Mucosa of descending colon (tissue), 3 donors: ENCODE data around the gene TET1. TPM values are rescaled to one million over a fixed set of nuclear protein-coding genes. Genes with fewer than 3 reads are reported as not detected.
A peak's percentile ranks its signal among the peaks of the same experiment; 100 is the strongest.

ENCODE experiments used
- ATAC-seq: fragments of 200-7000 bp; cut with Tn5 transposase; one replicate; pipeline ENCODE4 v1.9.1; 2020; ENCODE audit warnings: mild to moderate bottlenecking, moderate library complexity
- DNase-seq, 3 donors: peaks; one replicate each; pipeline ENCODE4 v3.0.0-alpha.2; 2020
- H3K36me3 ChIP-seq: fragments of 200-600 bp; one replicate; pipeline ENCODE4 v1.8.0; 2021; ENCODE audit warnings: low read depth, mild to moderate bottlenecking
- H3K4me1 ChIP-seq: fragments of 200-600 bp; one replicate; pipeline ENCODE4 v1.8.0; 2021; ENCODE audit warnings: low read depth, mild to moderate bottlenecking
- H3K4me3 ChIP-seq: fragments of 200-600 bp; one replicate; pipeline ENCODE4 v1.8.0; 2021; ENCODE audit warnings: mild to moderate bottlenecking
- H3K9me3 ChIP-seq: fragments of 200-600 bp; one replicate; pipeline ENCODE4 v1.8.0; 2021; ENCODE audit warnings: mild to moderate bottlenecking
- intact Hi-C, 2 donors: fragments of 100-400 bp; cut with DNase I in 1 of 2; cut with micrococcal nuclease in 1 of 2; formaldehyde crosslinking; loops; one replicate each; pipeline versions ENCODE4 v1.11.0 to v1.11.1; 2022; cut with DNase I, micrococcal nuclease
- total RNA-seq, 3 donors: library from RNA; stranded (reverse); fragmentation: NEBNext Ultra II Directional in 2 of 3; extraction: Animal tissue kit (Norgen Biotek cat#: 25700) in 2 of 3; gene quantifications; one replicate each; pipeline versions ENCODE4 v1.2.1 to v1.2.4, GENCODE V29; 2021 to 2023
- TF ChIP-seq, protein P1 (sequence below): fragments of 200-600 bp; IDR thresholded peaks from one replicate; pipeline ENCODE4 v1.8.0; 2022; ENCODE audit warnings: antibody characterized with exemption, mild to moderate bottlenecking
- donor health status: DM: no; HTN: no; CAD: no; lungs with moderate emphysema.
- donor health status: DM: no; HTN: no; CAD: no.
- donor health status: DM: no; HTN: yes; CAD: no.

Gene TET1
- total RNA-seq, 3 donors from 2014 or later, result 1.0 to 5.7 (median 1.1) TPM

- intact Hi-C loops, result no loop called here
- no peaks in the 10 kb centered on the region for H3K36me3 ChIP-seq
- ATAC-seq (no peak), DNase-seq (no peak)
- peaks cover 18% of the 10 kb centered on the region for H3K4me1 ChIP-seq
- H3K9me3 ChIP-seq, result no peaks in the 10 kb centered on the region
- TF ChIP-seq, protein P1, sequence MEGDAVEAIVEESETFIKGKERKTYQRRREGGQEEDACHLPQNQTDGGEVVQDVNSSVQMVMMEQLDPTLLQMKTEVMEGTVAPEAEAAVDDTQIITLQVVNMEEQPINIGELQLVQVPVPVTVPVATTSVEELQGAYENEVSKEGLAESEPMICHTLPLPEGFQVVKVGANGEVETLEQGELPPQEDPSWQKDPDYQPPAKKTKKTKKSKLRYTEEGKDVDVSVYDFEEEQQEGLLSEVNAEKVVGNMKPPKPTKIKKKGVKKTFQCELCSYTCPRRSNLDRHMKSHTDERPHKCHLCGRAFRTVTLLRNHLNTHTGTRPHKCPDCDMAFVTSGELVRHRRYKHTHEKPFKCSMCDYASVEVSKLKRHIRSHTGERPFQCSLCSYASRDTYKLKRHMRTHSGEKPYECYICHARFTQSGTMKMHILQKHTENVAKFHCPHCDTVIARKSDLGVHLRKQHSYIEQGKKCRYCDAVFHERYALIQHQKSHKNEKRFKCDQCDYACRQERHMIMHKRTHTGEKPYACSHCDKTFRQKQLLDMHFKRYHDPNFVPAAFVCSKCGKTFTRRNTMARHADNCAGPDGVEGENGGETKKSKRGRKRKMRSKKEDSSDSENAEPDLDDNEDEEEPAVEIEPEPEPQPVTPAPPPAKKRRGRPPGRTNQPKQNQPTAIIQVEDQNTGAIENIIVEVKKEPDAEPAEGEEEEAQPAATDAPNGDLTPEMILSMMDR, result no peak
- no peak overlapping the region for H3K4me3 ChIP-seq
These were observed 39.6 kb downstream of the TET1 start for GRCh38 chr10:68599771-68600040.

DNA sequence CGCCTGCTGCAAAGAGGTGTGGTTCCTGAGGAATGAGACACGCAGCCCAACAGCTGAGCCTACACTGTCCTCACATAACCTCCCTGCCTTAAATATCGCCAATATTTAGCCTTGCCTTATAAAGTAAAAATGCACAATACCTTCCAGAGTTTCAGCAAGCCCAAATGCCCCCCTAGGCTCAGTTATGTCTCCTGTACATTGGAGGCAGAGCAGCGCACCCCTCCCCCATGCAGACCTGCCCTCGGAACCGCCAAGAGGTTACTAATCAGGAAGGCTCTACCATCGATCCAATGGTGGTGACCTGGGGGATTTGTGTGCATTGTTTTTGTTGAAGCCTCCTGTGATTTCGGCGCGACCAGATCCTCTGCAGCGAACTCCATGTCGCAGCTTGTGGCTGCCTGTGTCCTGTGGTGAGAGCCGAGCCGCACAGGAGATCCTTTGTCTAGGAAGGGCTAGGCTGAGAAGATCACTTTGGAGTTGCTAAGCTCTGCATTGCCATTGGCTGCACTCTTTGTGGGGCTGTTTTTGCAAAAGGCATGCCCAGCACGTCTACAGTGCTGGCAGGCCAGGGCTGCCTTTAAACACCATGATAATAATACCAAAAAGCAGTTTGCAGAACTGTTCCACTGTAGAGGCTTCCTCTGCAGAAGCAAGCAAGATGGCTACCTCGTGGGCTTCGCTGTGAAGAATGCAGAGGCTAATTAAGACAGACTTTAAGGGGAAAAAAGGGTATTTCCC, 40.1 kb downstream of the TET1 start:
- ATAC-seq, result peak; percentile 93
- intact Hi-C loops, result no loop called here
- H3K9me3 ChIP-seq, result no peaks in the 10 kb centered on the region
- H3K4me1 ChIP-seq, result peaks cover 18% of the 10 kb centered on the region
- H3K36me3 ChIP-seq, result no peaks in the 10 kb centered on the region
- TF ChIP-seq, protein P1, result no peak
- DNase-seq, result peak; percentile 64 to 83 (median 66)
- no peak overlapping the region for H3K4me3 ChIP-seq

DNA sequence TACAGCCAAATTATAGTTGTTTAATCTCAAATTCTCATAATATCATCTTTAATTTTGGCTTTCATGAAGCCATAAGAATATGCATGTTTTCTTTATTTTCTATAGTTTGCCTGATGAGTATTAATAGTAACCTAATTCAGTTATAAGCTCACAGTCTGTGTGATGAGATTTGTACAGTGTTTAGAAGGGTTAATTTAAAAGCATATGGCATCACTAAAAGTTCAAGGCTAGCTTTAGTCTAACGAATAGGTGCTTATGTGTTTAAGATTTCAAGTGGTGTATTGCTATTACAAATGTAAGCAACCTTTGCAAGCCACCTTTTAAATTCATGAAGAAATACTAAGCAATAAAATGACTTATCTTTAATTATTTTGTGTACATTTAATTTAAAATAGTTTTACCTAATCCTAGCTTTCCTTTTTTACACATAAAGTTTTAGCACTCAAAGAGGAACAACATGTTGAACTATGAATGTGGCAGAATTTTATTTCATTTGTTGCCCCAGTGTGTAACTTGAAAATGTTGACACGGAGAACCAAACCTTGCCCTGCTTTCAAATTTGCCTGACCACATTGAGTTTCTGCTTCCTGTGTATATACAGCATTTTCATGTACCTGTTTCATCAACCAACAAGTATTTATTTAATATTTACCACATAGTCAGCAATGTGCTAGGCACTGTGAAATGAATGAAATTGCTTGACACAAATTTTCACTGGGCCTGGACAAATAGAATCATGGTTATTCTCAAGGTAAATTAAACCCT, 41.5 kb downstream of the TET1 start:
- no peak overlapping the region for H3K4me3 ChIP-seq
- ATAC-seq, result no peak
- no peak for DNase-seq
- TF ChIP-seq, protein P1, result no peak
- H3K4me1 ChIP-seq, result peaks cover 18% of the 10 kb centered on the region
- intact Hi-C loops, result no loop called here
- no peaks in the 10 kb centered on the region for H3K9me3 ChIP-seq
- H3K36me3 ChIP-seq, result no peaks in the 10 kb centered on the region

DNA sequence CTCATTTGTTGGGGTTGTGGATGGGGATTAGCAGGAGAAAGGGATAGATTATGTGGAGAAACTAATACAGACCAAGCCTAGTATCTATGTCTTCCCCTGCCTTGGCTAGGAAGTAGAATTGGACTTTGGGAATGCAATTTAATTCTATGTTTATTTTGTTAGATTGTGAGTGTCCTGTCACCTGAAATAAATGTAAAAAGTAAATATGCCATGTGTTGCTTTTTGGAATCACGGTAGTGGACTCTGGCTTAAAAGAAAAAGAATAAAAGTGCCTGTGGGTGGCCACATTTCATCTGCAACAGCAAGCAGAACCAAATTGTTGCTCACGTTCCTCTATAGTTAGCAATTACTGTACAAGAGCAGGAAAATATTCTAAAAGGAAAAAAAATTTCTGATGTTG, 42.3 kb downstream of the TET1 start:
- TF ChIP-seq, protein P1, result no peak
- ATAC-seq (no peak), DNase-seq (no peak)
- no peaks in the 10 kb centered on the region for H3K36me3 ChIP-seq
- H3K4me1 ChIP-seq, result peaks cover 18% of the 10 kb centered on the region
- H3K9me3 ChIP-seq, result no peaks in the 10 kb centered on the region
- H3K4me3 ChIP-seq, result no peak overlapping the region
- intact Hi-C loops, result no loop called here

DNA sequence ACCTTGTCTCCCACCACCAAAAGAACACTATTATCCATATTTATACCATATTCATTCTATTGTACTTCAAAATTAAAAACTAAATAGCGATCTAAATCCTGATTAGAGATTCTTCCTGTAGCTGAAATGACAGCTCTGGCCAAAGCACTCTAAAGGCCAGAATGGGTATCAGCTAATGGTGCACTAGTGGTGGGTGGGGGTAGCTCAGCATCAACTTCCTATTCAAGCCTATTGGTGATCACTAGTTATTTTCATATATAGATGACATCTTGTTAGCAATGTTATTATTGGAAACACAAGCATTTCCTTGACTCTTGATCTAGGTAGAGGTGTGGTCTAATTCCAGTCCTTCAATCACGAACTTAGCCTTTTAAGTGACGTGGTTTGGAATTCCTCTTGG, 43.6 kb downstream of the TET1 start:
- ATAC-seq, result no peak
- H3K4me3 ChIP-seq, result no peak overlapping the region
- H3K36me3 ChIP-seq, result no peaks in the 10 kb centered on the region
- peaks cover 18% of the 10 kb centered on the region for H3K4me1 ChIP-seq
- DNase-seq, result no peak
- intact Hi-C loops, result no loop called here
- no peaks in the 10 kb centered on the region for H3K9me3 ChIP-seq
- TF ChIP-seq, protein P1, result no peak
